Activated CD4-positive, alpha-beta T cell treated with anti-CD3 and anti-CD28 coated beads, Interleukin-2, amount 50 U/mL, for 24 hours (primary cell): Measurements from ENCODE around the gene FNDC4.
"Not testable (repeated sequence)": the region's sequence is repeated elsewhere in the genome, so short reads cannot be mapped to it uniquely, and the experiment has no call there.

Experiments used
- DNase-seq, 2 donors: peaks; one replicate each; pipeline ENCODE4 v3.0.0-alpha.2; 2020; ENCODE audit warnings: low read depth in 1 of 2, low spot score in 1 of 2

Gene FNDC4

DNA sequence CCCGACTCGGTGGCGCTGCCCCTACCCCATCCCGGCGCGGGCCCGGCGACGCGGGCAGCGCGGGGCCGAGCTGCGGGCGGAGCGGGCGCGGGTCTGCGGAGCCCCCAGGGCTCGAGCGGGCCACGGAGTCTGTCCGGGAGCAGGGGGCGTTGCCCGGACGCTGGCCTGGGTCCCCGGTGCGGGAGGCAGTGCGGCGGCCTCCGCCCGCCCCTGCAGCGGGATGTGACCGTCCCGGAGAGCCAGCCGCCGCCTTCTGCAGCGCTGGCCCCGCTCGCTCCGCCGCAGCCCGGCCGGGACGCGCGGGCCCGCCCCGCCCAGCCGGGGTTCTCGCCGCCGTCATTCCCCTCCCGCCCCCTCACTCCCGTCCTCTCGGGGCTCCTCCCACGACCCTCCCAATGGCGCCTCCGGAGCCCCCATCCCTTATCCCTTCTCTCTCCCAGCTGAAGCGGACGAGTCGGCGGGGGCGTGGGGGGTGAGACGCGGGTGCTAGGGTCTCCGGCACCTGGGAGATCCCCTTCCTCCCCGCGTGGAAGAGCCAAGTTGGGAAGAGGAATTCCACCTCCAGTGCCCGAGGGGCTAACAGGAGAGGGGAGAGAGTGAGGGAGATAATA lies at the start of gene FNDC4:
TSS of gene FNDC4 (minus strand) at position 257 of the 611 bp plus-strand sequence. CDS start 521 bp downstream, outside the sequence.
- DNase-seq, result no peak

DNA sequence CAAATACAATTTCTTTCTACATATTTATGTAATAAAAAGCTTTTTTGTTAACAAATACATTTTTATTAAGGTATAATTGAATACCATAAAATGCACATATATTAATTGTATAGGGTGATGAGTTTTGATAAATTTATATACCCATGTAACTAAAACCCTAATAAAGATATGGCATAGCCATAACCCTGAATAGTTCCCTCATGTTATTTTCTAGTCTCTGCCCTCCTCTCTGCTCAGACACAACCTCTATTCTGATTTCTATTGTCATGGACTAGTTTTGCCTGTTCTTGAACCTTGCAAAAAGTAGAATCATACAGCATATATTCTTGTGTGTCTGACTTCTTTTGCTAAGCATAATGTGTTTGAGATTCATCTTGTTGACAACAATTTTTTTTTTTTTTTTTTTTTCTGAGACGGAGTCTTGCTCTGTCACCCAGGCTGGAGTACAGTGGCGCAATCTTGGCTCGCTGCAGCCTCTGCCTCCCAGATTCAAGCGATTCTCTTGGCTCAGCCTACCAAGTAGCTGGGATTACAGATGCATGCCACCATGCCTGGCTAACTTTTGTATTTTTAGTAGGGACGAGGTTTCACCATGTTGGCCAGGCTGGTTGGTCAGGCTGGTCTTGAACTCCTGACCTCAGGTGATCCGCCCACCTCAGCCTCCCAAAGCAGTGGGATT lies 49.3 kb upstream of the FNDC4 start:
- no peak for DNase-seq

GRCh38 chr2:27539649-27540048 lies 44.6 kb upstream of the FNDC4 start:
- DNase-seq, result not testable (repeated sequence)

DNA sequence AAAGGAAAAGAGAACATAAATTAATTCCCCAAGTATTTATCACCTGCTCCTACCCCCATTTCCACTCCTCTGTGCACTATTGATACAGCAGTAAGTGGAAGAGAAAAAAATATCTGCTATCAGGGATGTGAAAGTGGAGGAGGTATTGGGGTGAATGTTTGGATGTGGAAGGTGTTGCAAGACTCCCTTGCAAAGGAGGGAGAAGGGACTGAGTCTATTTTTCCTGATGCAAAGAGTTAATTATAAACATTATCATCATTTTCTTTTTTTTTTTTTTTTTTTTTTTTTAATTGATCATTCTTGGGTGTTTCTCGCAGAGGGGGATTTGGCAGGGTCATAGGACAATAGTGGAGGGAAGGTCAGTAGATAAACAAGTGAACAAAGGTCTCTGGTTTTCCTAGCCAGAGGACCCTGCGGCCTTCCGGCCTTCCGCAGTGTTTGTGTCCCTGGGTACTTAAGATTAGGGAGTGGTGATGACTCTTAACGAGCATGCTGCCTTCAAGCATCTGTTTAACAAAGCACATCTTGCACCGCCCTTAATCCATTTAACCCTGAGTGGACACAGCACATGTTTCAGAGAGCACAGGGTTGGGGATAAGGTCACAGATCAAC lies 43.9 kb upstream of the FNDC4 start:
- not testable (repeated sequence) for DNase-seq

GRCh38 chr2:27537287-27537686 lies 42.3 kb upstream of the FNDC4 start:
- DNase-seq, result no peak

DNA sequence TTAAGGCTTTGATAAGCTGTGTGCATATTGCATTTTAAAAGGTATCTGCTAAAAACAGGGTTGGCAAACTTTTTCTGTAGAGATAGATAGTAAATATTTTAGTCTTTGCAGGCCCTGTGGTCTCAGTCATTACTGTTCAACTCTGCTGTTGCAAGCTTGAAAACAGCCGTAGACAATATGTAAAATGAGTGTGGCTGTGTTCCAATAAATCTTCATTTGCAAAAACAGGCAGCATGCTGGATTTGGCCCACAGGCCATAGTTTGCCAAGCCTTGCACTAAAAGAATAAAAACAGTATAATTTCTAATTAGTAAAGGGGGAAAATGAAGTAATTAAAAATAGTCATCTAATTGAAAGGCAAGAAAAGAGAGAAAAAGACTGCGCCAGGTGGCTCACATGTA lies 37.0 kb upstream of the FNDC4 start:
- no peak for DNase-seq

DNA sequence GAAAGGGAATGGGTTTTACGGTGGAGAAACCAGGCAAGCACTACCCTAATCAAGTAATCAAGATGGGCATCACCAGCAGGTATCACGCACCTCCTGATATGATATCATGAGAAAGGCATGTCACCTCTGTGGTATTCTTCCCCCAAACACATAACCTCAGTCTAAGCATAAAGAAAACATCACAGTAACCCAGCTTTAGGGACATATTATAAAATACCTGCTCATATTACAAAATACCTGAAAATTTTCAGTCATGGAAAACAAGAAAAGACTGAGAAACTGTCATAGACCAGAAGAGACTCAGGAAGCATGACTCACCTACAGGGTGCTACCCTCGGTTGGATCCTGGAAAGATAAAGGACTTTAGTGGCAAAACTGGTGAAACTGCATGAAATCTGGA lies 32.2 kb upstream of the FNDC4 start:
- no peak for DNase-seq

DNA sequence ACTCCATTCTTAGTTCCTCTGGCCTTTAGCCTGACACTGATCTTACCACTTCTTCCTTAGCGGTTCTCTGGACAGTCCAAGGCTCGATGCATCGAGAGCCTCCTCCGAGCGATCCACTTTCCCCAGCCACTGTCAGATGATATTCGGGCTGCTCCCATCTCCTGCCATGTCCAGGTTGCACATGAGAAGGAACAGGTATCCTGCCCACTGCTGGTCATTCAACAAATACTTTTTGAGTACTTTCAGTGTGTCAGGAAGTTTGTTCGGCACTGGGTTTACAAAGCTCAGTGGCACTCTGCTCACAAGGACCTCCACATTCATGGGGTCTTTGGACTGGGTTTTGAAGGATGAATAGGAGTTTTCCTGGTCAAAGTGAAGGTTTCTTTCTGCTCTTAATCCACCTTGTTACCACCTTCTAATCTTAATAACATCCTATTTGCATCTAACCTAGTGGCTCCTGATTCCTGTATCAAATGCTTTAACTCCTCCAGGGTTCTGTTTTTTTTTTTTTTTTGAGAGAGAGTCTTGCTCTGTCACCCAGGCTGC lies 27.5 kb upstream of the FNDC4 start:
- no peak for DNase-seq

DNA sequence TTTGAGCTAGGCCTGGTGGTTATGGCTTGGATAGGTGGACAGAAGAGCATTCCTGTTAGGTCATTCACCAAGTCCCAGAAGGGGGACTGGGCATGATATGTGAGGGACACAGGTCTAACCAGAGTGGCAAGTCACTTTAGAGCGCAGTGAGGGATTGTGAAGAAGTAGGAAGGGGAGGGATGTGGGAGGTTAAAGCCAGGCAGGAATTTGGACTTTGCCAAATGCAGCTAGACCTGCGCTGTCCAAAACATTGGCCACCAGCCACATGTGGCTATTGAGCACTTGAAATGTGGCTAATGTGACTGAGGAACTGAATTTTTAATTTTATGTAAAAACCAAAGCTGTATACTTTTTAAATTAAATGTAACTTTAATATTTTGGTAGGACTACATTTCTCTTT lies 25.3 kb upstream of the FNDC4 start:
- no peak for DNase-seq

- DNase-seq, result no peak
Measured at GRCh38 chr2:27518782-27519113, 23.7 kb upstream of the FNDC4 start.

DNA sequence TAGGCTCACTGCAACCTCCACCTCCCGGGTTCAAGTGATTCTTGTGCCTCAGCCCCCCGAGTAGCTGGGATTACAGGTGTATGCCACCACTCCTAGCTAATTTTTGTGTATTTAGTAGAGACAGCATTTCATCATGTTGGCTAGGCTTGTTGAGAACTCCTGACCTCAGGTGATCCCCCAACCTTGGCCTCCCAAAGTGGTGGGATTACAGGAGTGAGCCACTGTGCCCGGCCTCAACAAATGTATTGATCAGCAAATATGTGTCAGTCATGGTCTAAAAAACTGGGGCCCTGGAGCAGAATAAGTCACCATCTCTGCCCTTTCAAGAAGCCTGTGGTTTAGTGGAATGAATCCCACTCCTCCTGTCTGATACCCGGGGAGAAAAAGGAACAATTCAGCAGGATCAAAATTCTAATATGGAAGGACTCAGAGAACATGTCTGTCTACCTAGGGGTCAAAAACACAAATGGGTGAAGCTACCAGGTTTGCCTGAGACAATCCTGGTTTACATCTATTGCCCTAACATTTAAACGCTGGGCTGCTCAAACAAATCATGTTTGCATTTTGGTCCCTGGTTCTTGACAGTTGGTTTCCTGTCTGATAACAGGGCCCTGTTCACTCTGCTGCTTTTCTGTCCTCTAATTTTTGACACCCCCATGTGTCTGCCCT lies 23.2 kb upstream of the FNDC4 start:
- no peak for DNase-seq

DNA sequence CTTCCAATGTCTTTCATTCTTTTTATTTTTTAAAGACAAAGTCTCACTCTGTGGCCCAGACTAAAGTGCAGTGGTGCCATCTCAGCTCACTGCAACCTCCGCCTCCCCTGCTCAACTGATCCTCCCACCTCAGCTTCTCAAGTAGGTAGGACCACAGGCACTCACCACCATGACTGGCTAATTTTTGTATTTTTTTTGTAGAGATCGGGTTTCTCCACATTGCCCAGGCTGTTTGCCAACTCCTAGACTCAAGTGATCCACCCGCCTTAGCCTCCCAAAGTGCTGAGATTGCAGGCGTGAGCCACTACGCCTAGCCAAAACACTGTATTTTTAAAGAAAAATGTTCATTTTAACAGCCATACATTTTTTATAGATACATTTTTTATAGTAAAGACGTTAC lies 14.3 kb upstream of the FNDC4 start:
- no peak for DNase-seq

- DNase-seq, result no peak
Measured at GRCh38 chr2:27507293-27507692, 12.3 kb upstream of the FNDC4 start.

GRCh38 chr2:27506587-27506986 lies 11.6 kb upstream of the FNDC4 start:
- no peak for DNase-seq

DNA sequence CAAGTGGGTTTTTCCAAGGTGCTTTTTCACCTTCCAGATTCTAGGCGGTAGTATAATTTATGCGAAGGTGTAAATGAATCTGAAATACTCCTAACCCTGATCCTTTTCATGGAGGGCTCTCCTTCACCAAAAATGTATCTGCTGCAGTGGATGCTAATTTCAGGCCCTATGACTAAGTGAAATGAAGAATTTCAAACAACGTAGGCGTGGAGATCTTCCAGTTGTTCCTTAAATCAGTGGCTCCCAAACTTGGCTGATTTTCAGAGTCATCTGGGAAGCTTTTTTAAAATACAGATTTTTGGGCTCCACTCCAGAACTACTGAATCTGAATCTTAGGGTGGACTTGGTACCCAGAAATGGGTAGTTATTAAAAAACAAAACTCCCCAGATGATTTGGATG lies 7.1 kb upstream of the FNDC4 start:
- DNase-seq, result no peak

DNA sequence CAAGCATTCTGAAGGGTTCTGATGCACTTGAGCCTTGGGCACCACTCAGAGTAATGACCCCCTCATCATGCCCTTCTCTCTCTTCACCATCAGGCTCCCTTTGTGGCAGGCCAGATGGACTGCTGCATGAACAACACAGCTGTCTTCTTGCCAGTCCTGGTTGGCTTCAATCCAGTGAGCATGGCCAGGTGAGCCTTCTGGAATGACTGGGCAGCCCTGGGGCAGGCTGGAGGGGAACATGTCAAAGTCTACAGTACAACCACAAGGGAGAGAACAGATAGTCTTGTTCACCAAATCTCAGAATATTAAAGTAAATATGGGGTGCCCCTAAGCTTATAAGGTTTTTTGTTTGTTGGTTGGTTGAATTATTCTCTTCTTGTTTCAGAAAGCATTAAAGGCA lies 6.0 kb upstream of the FNDC4 start:
- no peak for DNase-seq

DNA sequence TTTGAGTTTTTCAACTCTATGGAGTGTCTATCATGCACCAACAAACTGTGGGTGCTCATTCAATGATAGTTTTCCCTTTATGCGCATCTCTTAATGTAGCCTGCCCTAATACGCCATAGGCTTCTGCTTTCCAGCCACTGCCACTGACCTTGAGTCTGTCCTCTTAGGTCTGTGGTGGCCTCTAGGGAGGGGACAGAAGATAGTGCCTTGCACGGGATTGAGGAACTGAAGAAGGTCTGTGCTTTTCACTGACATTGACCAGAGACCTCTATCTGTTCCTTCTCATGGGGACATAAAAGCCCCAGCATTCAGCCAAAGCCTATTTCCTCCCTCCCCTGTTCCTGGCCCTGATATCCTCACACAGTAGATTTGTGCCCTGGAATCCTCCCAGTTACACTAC lies 4.0 kb upstream of the FNDC4 start:
- DNase-seq, result no peak

DNA sequence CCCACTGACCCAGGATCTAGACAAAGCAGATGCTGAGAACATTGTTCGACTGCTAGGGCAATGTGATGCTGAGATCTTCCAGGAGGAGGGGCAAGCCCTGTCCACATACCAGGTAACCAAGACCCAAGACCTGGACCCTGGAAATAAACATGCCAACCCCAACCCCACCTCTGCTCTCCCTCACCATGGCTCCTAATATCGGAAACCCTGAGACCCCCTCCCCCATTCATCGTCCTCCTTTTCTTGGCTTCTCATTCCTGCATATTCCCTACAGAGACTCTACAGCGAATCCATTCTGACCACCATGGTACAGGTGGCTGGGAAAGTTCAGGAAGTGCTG lies 2.3 kb upstream of the FNDC4 start:
- no peak for DNase-seq

DNA sequence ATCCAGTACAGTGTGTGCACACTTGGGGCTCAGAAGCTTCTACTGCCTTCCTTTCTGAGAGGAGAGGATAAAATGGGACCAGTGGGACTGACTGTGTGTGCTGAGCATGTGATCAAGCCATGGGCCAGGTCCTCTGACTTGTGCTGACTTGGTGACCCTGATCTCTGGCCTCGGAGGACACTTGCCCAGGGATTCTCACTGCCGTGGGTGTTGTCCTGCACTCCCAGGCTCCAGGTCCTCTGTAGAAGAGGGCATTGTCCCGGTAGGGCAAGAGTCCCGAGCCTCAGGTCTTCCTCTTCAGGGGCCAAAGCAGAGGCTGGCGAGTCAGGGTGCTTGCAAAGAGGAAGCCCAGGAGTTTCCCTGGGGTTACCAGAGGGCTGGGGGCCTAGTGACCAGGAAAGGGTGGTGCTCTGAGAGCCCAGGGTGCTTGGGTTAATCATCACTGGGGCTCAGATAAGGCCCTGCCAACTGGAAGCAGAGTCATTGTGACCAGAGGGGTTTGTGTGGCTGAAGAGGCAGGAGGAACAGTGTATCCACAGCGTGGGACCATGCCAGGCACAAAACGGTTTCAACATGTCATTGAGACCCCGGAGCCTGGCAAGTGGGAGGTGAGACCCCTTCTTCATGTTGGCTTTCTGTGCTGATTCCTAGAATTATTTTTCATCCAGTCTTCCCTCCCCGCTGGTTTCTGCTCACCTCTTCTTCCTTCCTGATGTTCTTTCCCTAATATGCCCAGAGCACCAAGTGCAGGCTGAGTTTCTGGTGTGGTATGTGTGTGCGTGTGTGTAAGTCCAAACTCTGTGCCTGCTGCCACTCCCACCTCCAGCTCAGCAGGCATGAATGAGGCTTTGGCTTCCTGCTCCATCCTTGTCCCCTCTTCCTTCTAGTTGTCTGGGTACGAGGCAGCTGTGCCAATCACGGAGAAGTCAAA lies 1.6 kb upstream of the FNDC4 start, which contains the start of gene GCKR:
TSS of gene GCKR (plus strand) at position 483 of the 931 bp plus-strand sequence. CDS start at position 549, 66 bp downstream.
- no peak for DNase-seq

DNA sequence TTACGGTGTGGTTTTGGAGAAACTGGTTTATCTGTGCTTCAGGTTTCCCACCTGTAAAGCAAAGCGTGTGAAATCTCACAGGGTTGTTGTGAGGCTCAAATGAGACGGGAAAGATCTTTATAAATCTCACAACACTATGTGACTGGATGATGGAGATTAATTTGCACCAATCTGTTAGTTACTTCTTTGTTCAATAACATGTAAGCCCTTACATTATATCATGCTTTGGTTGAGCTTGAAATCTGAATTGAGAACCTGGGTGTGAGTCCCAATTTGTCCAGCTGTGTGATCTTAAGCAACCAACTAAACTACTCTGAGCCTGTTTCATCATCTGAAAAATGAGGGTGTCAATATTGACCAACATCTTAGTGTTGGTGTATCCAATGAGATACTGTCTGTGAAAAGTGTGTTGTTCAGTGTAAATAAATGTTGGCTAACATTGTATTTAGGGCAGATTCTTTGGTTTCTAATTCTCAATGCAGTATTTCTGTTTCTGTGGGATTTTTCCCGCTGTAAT lies 898 bp upstream of the FNDC4 start:
- no peak for DNase-seq
